Stimulated activated CD8-positive, alpha-beta memory T cell treated with anti-CD3 and anti-CD28 coated beads, Interleukin-12 subunit alpha, Interleukin-12 subunit beta, amount 100 ng/mL, for 4 hours (primary cell): ENCODE data around the gene ISL2.

Experiments
- DNase-seq: peaks from one replicate; pipeline ENCODE4 v3.0.0-alpha.2; 2020; ENCODE audit warnings: low read depth

The ISL2 gene

DNA sequence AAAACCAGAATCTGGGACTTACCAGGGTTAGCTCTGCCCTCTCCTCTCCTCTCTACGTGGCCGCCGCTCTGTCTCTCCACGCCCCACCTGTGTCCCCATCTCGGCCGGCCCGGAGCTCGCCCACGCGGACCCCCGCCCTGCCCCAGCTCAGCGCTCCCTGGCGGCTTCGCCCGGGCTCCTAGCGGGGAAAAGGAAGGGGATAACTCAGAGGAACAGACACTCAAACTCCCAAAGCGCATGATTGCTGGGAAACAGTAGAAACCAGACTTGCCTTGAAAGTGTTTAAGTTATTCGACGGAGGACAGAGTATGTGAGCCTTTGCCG is 5.4 kb downstream of the ISL2 start:
- no peak for DNase-seq

GRCh38 chr15:76342382-76343201 is 6.0 kb downstream of the ISL2 start:
- DNase-seq = no peak

GRCh38 chr15:76343313-76343996 is 6.9 kb downstream of the ISL2 start:
- no peak for DNase-seq

- DNase-seq = no peak
Observed at GRCh38 chr15:76344893-76345582, 8.5 kb downstream of the ISL2 start.

DNA sequence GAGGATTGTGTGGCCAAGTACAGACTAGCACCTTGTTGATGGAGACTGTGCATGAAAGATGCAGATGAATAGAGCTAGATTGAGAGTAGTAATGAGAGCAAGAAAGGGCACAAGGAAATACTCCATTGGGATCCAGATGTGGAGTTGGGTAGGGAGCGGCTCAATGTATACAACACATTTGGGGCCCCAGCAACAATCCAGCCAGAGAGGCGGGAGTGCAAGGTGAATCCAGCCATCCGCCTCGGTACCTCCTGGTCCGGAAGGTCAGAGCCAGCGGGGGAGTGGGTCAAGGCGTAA is 9.0 kb downstream of the ISL2 start:
- no peak for DNase-seq

DNA sequence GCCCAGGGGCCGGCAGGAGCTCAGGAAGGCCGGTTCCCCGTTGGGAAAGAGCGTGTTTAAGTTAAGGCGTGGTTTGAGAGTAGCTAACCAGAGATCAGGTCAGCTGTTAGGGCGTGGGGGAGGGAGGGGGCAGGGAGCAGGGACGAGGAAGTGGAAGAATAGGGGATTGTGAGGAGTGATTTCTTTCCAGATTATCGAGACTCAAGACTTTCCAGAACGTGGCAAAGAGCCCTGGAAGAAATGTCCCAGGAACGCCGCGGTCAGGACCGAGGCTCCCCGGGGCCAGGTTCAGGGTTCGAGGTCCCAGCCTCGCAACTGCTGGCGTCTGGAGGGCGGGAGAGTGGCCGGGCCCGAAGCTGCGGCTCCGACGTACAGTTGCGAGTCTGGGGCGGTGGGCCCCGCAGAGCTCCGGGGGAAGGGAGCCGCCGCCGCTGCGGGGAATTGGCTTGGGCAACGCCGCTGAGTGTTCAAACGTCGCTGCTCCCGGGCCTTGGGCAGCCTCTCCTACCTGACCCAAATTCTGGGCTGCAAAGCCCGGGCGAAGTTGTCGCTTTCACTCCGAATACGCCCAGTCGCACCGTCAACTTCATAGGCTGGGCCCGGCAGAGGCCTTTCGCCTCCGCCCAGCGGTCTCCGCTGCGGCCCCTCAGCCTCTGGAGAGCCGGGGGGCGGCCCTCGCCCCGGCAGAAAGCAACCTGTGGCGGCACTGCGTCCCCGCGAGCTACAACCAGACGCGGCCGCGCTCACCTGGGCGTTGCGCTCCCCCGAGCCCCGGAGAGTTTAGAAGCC is 9.5 kb downstream of the ISL2 start:
- no peak for DNase-seq

DNA sequence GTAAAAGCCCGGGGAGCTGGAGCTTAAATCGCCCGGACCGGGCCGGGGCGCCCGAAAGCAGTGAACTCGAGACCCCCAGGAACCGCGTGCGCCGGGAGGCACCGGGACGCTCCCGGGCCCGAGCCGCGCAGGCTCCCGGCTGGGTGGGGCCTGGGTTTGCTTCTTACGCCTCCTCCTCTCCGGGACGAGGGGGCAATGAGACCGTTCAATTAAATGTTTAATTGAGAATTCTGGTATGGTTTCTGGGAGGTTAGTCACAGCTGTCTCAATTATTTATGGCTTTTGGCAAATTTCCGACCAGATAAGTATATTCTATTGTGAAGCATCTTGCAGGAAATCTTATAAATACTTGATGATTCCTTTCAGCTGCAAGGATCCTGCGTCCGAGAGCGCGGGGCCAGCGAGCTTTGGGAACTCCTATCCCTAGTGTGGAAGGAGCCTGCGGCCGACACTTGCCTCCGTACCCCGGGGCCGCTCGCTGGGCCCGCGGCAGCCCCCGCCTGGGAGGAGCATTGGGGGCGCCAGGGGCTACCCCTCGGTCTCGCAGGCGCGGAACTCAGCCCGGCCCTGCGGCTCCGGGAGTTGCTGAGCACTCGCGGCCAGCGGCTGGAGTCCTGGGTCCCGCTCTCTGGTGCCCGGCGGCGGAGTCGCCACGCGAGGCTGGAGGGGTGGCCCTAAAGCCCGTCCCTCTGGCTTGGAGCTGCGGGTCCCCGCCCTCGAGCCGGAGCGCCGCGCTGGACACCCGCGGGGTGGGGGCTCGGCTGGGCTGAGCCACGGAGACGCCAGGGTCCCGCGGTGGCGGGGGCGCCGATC is 10.3 kb downstream of the ISL2 start:
- DNase-seq = no peak

DNA sequence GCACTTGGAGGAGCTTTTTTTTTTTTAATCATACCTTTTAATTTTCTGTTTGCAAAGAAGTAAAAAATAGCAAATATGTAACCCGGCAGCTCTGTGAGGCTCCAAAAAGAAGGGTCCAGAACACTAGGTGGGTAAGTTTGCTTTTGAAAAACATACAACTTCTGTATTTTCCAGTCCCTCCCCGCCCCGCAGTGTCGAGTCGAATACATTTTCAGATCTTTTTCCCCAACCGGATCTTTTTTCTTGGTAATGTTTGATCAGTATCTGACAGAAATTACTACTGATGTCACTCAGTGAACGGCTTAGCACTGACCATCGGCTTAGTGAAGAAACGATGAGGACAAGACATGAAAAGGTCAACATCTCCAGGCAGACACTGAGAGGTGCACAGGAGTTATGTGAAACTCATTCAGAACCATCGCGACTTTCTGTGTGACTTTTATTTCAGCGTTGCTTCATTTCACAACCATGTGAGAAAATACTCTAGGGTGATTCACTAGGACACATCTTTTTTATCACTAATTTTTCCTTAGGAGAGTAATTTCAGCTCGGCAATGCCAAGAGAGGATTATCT is 11.0 kb downstream of the ISL2 start:
- DNase-seq = no peak

DNA sequence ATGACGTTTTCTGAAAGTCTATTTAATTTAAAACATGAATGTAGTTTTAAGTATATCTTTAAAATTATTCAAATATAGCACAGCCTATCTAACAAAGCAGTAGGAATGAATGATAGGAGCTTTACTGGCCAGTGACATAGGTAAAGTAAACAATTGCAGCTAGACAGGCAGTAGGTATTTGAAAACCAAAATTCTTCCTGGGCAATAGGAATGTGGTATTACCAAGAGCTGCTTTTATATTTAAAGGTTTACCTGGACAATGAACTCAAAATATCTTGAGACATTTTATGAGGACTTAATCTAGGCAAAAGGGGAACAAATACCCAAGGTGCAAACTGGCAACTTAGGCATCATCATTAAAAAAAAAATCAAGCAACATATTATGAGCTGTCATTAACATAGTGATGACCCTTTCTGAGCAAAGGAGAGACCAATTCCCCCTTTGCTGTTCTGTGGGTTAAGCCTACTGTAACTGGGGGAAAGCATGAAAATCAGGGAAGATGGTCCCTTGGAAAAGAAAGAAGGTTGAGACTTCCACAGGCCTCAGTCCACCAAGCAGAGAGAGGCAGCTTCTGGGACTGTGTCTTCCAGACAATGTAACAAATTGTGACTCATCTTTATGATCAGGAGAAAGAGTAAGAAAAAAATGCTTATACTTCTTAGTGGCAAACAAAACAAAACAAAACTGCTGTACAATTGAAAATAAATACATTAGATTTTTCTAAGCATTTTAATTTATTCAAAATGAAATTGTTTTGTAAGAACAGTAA is 12.9 kb downstream of the ISL2 start:
- DNase-seq = no peak

DNA sequence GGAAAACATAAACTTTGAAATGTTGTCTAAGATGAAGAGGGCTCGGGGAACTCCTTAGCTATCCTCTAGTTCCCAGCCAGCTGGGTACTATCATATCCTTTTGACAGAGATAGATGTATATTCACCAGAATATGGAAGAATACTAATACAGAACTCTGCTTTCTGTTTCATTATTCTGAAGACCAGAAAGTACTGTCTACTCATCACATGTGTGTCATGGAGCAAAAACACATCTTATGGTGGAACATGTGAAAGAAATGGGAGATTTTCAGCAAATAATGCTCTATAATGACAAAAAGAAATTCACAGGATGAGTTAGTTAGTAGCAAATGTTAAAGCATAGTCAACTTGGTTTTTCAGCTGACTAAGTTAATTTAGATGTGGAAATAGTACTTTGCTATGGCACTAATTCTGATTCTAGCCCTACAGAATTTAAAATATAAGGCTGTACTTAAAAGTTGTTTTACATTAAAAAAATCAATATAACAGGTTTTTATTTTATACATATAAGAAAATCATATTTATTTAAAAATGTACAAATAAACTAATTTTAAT is 16.5 kb downstream of the ISL2 start:
- no peak for DNase-seq

DNA sequence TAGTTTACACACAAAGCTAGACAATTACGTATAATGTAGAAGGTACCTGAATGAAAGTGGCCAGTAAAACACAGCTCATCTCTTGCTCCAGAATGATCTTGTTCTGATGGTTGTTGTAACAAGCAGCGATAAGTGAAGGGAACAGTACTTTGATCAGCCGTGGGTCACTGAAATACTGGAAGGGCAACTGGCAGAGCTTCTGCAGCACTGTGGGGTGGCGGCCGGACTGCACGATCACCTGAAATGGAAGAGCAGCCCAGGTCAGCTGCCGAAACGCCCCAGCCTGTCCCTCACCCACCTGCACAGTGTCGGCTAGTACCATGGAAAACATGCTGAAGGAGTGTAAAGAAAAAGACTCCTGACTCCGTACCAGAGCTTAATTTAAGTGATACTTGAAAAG is 17.3 kb downstream of the ISL2 start:
- no peak for DNase-seq

DNA sequence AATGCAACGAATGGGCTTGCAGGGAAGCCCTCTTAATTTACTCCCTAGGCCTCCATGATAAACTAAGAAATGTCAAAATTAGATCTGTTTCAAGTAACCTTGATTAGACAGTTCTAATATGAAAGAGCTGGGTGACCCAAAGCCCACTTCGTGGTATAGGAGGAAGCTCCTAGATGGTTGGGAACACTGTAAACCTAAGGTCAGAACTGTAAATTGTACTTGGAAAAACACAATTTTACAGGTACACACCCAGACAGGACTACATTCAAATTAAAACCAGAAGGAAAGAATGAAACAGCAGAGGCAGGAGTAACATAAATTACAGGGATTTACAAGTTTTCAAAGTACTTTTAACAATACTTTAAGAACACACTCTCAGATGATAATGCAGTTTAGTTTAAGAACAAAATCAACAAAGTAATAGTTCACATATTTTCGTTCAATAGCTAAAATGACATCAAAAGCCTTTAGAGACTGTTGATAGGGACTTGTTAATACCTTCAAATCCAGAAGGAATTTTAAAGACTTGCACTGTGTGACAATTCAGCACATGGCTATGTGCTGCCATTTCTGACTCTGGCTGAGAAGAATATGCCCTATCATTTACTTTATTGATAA is 18.4 kb downstream of the ISL2 start:
- DNase-seq = no peak

GRCh38 chr15:76358453-76358852 is 21.9 kb downstream of the ISL2 start:
- no peak for DNase-seq

- no peak for DNase-seq
Observed at GRCh38 chr15:76359152-76359551, 22.6 kb downstream of the ISL2 start.

- DNase-seq = no peak
Observed at GRCh38 chr15:76360416-76360815, 23.8 kb downstream of the ISL2 start.

GRCh38 chr15:76363251-76363650 is 26.7 kb downstream of the ISL2 start:
- DNase-seq = no peak

GRCh38 chr15:76366714-76367113 is 30.1 kb downstream of the ISL2 start:
- DNase-seq = no peak

- no peak for DNase-seq
Observed at GRCh38 chr15:76368122-76368621, 31.6 kb downstream of the ISL2 start.

DNA sequence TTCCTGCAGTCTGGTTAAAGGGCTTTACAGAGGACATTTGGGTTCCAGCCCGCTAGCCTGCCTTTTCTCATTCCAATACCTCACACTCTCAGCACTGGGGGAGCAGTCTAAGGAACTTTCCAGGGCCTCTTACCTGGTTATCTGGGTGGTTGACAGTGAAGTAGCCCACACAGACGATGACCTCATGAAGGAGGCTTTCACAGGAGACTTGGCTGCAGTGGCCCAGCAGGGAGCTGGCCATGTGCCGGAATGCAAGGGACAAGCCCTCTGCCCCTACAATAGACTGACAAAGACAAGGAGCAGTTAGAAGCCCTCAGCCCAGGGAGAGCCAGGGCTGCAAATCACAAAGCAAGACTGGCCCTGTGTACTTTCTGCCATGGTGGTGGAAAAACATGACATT is 39.5 kb downstream of the ISL2 start:
- no peak for DNase-seq

DNA sequence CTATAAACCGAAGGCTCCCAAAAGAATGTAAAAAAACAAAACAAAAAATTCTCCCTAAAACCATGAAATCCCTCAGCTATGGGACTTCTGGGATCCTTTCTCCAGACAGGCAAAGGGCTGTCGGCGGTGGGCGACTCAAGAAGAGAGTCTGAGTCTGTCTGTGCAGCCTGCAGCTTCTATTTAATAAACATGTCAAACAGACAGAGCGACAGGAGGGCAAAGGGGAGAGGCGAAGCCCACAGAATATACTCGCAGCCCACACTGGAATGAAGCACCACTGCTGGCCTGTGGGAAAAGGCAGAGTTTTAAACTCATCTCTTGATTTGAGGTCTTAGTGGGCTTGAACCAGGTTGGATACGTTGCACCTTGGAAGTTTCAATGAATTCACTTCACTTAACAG is 40.2 kb downstream of the ISL2 start:
- no peak for DNase-seq
